Embryonic facial prominence (tissue), 1 donor: ENCODE data around the gene GPANK1.

Experiments
- DNase-seq: peaks from one replicate; pipeline ENCODE4 v3.0.0-alpha.2; 2016; ENCODE audit errors: extremely low spot score

The GPANK1 gene

DNA sequence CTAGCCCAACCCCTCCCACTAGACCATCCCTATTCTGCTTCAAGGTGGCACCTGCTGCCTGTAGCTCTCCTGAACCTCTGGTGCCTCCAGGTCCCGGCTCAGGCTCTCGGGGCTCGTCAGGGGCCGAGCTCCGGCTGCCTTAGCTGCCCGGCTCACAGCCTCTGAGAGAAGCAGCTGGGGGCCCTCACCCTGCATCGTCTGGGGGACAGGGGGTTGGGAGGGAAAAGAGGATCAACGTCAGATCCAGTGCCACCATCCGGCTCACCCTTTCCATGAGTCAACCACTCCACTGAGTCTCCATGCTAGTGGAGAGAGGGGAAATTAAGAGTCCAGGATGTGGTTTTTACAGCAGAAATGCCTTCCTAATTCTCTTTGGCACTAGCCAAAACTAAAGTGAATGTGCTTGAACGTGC lies 25.3 kb downstream of the GPANK1 start:
- no peak for DNase-seq

- DNase-seq, result no peak
Observed at GRCh38 chr6:31639043-31639442, 25.8 kb downstream of the GPANK1 start.

GRCh38 chr6:31636698-31637596 lies 27.9 kb downstream of the GPANK1 start:
- DNase-seq, result no peak

DNA sequence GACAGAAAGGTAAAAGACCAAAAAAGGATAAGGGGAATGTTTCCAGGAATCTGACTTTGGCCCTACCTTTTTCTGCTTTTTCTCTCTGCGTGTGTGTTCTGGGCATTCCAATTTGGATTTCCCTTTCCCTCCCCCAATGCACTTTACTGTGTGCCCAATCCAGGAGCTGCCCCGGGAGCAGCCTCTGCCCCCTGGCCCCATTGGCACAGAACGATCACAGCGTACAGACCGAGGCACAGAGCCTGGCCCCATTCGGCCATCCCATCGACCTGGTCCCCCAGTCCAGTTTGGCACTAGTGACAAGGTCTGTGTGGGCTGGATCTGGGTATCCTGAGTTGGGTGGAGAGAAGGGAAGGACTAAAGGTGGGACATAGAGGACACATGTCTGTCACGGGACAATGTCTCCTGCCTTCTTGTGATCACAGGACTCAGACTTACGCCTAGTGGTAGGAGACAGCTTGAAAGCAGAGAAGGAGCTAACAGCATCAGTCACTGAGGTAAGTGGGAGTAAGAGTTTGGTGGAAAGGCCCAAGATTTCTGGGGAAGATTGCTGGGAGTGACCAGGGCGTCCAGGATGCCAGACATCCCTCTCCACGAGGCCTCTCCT lies 29.7 kb downstream of the GPANK1 start:
- no peak for DNase-seq

DNA sequence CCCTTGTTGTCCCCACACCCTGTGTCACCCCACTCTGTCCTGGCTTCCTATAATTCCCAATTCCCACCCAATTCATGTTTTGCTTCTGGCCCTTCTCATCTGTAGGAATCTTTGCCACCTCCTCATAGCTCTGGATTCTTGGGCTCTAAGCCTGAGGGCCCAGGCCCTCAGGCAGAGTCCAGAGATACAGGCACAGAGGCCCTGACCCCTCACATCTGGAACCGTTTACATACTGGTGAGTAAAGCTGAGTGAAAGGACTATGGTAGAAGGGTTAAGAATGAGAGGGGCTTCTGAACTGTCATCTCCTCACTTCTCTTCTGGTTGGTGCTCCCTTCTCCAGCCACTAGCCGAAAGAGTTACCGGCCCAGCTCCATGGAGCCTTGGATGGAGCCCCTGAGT lies 30.7 kb downstream of the GPANK1 start:
- no peak for DNase-seq

- no peak for DNase-seq
Observed at GRCh38 chr6:31633447-31633846, 31.4 kb downstream of the GPANK1 start.

- no peak for DNase-seq
Observed at GRCh38 chr6:31632279-31632946, 32.4 kb downstream of the GPANK1 start.

- DNase-seq, result no peak
Observed at GRCh38 chr6:31631681-31632278, 33.0 kb downstream of the GPANK1 start.

DNA sequence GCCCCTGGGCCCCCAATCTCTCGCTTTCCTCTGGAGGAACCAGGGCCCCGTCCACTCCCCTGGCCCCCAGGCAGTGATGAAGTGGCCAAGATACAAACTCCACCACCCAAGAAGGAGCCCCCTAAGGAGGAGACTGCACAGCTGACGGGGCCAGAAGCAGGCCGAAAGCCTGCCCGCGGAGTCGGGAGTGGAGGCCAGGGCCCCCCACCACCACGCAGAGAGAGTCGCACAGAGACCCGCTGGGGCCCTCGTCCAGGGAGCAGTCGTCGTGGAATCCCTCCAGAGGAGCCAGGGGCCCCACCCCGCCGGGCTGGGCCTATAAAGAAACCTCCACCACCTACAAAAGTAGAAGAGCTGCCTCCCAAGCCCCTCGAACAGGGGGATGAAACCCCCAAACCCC lies 33.6 kb downstream of the GPANK1 start:
- DNase-seq, result no peak

DNA sequence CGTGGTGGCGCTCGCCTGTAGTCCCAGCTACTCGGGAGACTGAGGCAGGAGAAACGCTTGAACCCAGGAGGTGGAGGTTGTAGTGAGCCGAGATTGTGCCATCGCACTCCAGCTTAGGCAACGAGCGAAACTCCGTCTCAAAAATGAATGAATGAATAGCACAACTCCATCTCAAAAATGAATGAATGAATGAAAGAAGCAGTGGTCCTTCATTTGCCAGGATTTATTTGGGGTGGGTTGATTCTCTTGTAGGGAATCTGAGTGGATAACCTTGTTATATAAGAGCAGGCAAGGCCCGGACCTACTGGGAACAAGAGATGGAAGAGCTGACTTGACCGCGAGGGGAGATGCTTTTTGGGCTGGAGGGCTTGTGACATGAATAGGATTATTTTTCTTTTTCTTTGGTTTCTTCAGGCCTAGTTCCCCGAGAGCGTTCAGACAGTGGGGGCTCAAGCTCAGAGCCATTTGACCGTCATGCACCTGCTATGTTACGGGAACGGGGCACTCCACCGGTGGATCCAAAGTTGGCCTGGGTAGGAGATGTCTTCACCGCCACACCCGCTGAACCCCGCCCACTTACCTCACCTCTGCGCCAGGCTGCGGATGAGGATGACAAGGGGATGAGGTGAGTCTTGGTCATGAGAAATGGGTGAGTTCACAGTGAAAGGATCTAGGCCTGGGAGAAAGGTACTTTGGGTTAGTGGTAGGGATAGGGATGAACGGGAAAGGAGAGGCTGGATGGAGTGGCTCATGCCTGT lies 34.4 kb downstream of the GPANK1 start:
- no peak for DNase-seq

GRCh38 chr6:31629014-31629413 lies 35.8 kb downstream of the GPANK1 start:
- no peak for DNase-seq

- DNase-seq, result no peak
Observed at GRCh38 chr6:31627690-31628287, 37.0 kb downstream of the GPANK1 start.

GRCh38 chr6:31626952-31627351 lies 37.8 kb downstream of the GPANK1 start:
- no peak for DNase-seq

DNA sequence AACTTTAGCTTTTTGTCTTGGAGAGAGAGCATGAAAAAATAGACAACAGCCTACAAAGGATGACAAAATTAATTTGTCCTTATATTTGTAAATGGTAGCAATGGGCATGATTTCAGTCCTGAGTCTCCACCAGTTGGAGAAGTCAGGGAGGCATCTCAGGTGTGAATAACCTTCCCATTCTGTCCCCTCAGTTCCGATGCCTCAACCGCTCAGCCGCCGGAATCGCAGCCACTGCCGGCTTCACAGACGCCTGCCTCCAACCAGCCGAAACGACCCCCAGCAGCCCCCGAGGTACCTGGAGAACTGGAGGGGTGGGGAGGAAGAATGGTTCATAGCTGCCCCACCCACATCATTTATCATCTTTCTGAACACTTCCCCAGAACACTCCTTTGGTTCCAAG lies 40.7 kb downstream of the GPANK1 start:
- DNase-seq, result no peak

DNA sequence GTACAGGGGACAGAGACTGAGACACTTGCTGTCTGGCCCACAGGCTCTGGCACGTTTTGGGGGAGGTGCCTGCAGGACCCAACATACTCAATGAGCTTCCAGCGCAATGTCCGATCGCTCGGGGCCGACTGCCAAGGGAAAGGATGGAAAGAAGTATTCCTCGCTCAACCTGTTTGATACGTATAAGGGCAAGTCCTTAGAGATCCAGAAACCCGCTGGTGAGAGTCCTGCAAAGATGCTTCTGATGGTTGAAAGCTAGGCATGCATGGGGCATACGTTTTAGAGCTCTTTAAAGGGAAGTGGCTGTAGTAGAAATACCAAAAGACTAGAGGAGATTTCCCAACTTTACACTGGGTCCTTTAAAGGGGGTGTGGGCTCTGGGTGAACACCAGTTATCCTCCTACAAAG lies 42.1 kb downstream of the GPANK1 start:
- DNase-seq, result no peak

DNA sequence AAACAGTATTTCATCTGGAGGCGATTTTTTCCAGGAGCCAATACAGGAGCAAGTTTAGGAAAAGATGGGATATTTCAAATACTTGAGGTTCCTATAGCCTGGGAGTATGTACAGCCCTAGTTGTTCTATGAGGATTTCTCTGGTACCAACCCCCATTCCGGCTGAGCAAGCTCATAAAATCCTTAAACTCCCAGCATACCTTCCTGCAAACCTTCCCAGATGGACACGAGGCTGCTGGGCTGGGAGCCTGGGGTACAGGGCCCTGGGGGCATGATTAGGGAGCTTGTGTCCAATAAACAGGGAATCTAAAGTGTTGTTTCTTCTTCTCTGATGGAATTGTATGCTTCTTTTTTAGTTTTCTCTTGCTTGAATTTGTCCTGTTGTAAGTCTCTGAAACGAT lies 42.8 kb downstream of the GPANK1 start:
- DNase-seq, result no peak

GRCh38 chr6:31621320-31621939 lies 43.4 kb downstream of the GPANK1 start:
- no peak for DNase-seq

- DNase-seq, result peak; percentile 68
Observed at GRCh38 chr6:31620586-31621319, 44.0 kb downstream of the GPANK1 start, which contains the start of gene PRRC2A. PRRC2A (plus strand) TSS chr6:31620715; CDS start chr6:31622790, 2,075 bp downstream.

DNA sequence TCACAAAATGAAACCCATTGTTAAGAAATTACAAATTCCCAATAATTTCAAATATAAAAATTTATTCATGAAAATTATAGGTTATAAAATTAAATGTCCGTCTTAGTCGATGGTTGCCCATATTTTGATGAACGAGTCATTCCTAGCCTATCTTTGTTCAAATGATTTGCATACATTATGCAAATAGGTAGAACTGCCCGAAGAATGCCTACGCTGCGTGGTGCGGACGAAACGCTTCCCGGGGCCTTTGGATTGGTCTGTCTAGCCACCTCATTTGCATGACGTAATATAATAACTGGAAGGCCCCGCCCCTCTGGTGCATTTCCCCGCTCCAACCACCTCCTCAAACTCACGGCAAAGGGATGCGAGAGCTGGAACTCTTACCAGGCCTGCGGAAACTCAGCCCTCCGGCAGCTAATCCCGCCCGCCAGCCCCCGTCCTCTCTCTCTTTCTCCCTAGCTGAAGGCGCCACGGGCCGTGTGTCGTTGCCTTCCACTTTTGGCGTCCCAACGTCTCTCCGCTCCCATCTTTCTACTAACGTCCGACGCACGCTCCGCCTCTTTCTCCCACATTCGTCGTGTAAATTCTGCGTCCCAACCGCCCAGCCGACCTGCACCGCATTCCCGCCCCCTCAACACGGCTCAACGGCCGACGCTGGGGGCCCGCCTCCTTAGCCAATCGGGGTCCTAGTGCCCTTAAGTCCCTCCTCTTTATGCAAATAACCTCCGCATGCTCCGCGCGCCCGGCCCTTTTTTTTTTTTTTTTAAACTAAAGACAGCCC lies 44.8 kb downstream of the GPANK1 start:
- DNase-seq, result peak; percentile 98
